ENCODE results near the gene TUSC2. TPM values are rescaled to one million over a fixed set of nuclear protein-coding genes. Genes with fewer than 3 reads are reported as not detected.

TUSC2 gene
- total RNA-seq, 1 experiment from 2014 or later, result 33.5 TPM

- no peak overlapping the region for H2BK15ac ChIP-seq (ENCODE audit: low read depth, low read length)
- no peak overlapping the region for H4K8ac ChIP-seq (replicated peaks; ENCODE audit: insufficient read length, low read depth, low read length)
- H3K27ac ChIP-seq (ENCODE audit: insufficient read length, low read depth, low read length), result no peak overlapping the region
- peaks cover 10% of the 10 kb centered on the region for H3K23me2 ChIP-seq (ENCODE audit: insufficient read length, low read depth, low read length, poor library complexity, severe bottlenecking)
- no peaks in the 10 kb centered on the region for H4K20me1 ChIP-seq (ENCODE audit: control insufficient read depth, insufficient read depth, insufficient read length)
- no peak overlapping the region for H2AK5ac ChIP-seq (ENCODE audit: insufficient read length, low read length)
- H3K9me3 ChIP-seq (ENCODE audit: control insufficient read depth, low read depth, low read length), result no peaks in the 10 kb centered on the region
- peak overlapping the region; percentile 26 for H2AFZ ChIP-seq (ENCODE audit: low read length)
- H3K14ac ChIP-seq (ENCODE audit: insufficient read depth, low read length), result no peak overlapping the region
- no peak for DNase-seq
- H2BK12ac ChIP-seq (ENCODE audit: insufficient read length, low read depth, low read length), result no peak overlapping the region
- H3K79me2 ChIP-seq (ENCODE audit: insufficient read depth, low read length), result peaks cover 9% of the 10 kb centered on the region; the same call in 1 of the 2 replicates
- Mint-ChIP-seq H3K4me1 (peaks cover 31 to 33% of the 10 kb centered on the region in 2 experiments), H3K9me3 (no peaks in the 10 kb centered on the region; a peak in 1 of 5 replicates), H3K4me3 (peak overlapping the region; percentile 91 to 95), H3K36me3 (ENCODE audit: insufficient read depth in 1 of 3, low read depth in 3 of 3) (peaks cover 9 to 17% (median 15%) of the 10 kb centered on the region in 3 experiments), H3K27me3 (ENCODE audit: low read depth) (peaks cover 17% of the 10 kb centered on the region), H3K27ac (peak overlapping the region in 2 of 3 experiments; percentile 39 to 97; a peak in 2 of 7 replicates)
- no peak overlapping the region for H2BK5ac ChIP-seq (ENCODE audit: insufficient read length, low read length)
- no peak overlapping the region for H4K91ac ChIP-seq (ENCODE audit: insufficient read length, low read depth, low read length)
- TF ChIP-seq, protein P1, sequence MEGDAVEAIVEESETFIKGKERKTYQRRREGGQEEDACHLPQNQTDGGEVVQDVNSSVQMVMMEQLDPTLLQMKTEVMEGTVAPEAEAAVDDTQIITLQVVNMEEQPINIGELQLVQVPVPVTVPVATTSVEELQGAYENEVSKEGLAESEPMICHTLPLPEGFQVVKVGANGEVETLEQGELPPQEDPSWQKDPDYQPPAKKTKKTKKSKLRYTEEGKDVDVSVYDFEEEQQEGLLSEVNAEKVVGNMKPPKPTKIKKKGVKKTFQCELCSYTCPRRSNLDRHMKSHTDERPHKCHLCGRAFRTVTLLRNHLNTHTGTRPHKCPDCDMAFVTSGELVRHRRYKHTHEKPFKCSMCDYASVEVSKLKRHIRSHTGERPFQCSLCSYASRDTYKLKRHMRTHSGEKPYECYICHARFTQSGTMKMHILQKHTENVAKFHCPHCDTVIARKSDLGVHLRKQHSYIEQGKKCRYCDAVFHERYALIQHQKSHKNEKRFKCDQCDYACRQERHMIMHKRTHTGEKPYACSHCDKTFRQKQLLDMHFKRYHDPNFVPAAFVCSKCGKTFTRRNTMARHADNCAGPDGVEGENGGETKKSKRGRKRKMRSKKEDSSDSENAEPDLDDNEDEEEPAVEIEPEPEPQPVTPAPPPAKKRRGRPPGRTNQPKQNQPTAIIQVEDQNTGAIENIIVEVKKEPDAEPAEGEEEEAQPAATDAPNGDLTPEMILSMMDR (conservative IDR thresholded peaks at IDR 0.05), result no peak
- H3K4me1 ChIP-seq (ENCODE audit: insufficient read depth, low read length), result peaks cover 4% of the 10 kb centered on the region; the same call in 1 of the 2 replicates
- no peak overlapping the region for H2BK120ac ChIP-seq (ENCODE audit: low read depth, low read length, poor library complexity, severe bottlenecking)
- no peak overlapping the region for H2BK20ac ChIP-seq (ENCODE audit: low read depth, low read length, poor library complexity, severe bottlenecking)
- H3K9ac ChIP-seq (ENCODE audit: extremely low read depth, insufficient read length, low read length), result no peak overlapping the region
- no CpG with 5 or more reads among the region's 8 CpGs for WGBS (ENCODE audit: extremely low coverage, insufficient read length, low lambda C conversion rate)
- H3K79me1 ChIP-seq (ENCODE audit: insufficient read depth, low read depth, low read length, poor library complexity, severe bottlenecking), result peaks cover 6% of the 10 kb centered on the region
- H3K4ac ChIP-seq (ENCODE audit: low read depth, low read length), result no peak overlapping the region
- H3K23ac ChIP-seq (ENCODE audit: insufficient read length, low read depth, low read length), result no peak overlapping the region
- peak overlapping the region; percentile 80 for H3K4me2 ChIP-seq (ENCODE audit: insufficient read depth, insufficient read length, low read length)
- H4K5ac ChIP-seq (ENCODE audit: insufficient read length, low read depth, low read length), result no peak overlapping the region
- H3K56ac ChIP-seq (ENCODE audit: insufficient read length, low read depth, low read length), result no peak overlapping the region
- H3K18ac ChIP-seq (ENCODE audit: insufficient read length, low read depth, low read length), result no peak overlapping the region
- no peaks in the 10 kb centered on the region for H3K27me3 ChIP-seq (ENCODE audit: insufficient read depth, low read length)
- H3T11ph ChIP-seq (ENCODE audit: low read length), result no peak overlapping the region
Observed at GRCh38 chr3:50359760-50360110, 31.7 kb upstream of the TUSC2 start.

All from H9 (cell line).